DOHH2 (cell line): Measurements from ENCODE around the gene SLC27A4.

Source experiments
- H3F3A ChIP-seq: fragments of 200-600 bp; sonication (generic), shearing (Covaris generic); 2 replicates; pipeline ENCODE4 v1.6.0; 2016; ENCODE audit warnings: antibody characterized with exemption, mild to moderate bottlenecking; ENCODE audit not compliant: control insufficient read depth, insufficient read depth
- H3K27ac ChIP-seq: fragments of 200-600 bp; sonication (generic); 2 replicates; pipeline ENCODE4 v1.5.1; 2014; ENCODE audit warnings: low read depth, mild to moderate bottlenecking, low read length, moderate library complexity
- H3K27me3 ChIP-seq: fragments of 200-600 bp; sonication (generic); 2 replicates; pipeline ENCODE4 v1.6.1; 2014; ENCODE audit warnings: mild to moderate bottlenecking, low read length, mixed read lengths; ENCODE audit not compliant: control insufficient read depth
- H3K36me3 ChIP-seq: fragments of 200-600 bp; sonication (generic); 2 replicates; pipeline ENCODE4 v1.6.1; 2014; ENCODE audit warnings: mild to moderate bottlenecking, low read length, moderate library complexity, mixed read lengths; ENCODE audit not compliant: control insufficient read depth
- H3K4me1 ChIP-seq: fragments of 200-600 bp; sonication (generic); 2 replicates; pipeline ENCODE4 v1.6.1; 2014; ENCODE audit warnings: mild to moderate bottlenecking, low read length, mixed read lengths; ENCODE audit not compliant: control insufficient read depth
- H3K4me2 ChIP-seq: fragments of 200-600 bp; sonication (generic); 2 replicates; pipeline ENCODE4 v1.6.0; 2014; ENCODE audit warnings: mild to moderate bottlenecking, low read length, moderate library complexity
- H3K4me3 ChIP-seq: fragments of 200-600 bp; sonication (generic); 2 replicates; pipeline ENCODE4 v1.5.1; 2014; ENCODE audit warnings: mild to moderate bottlenecking, low read length, mixed read lengths
- H3K79me2 ChIP-seq: fragments of 200-600 bp; sonication (generic); 2 replicates; pipeline ENCODE4 v1.6.1; 2014; ENCODE audit warnings: mild to moderate bottlenecking, low read length, mixed read lengths; ENCODE audit not compliant: control insufficient read depth
- H3K9me2 ChIP-seq: fragments of 200-600 bp; sonication (generic); replicated peaks from 2 replicates; pipeline ENCODE4 v1.6.1; 2014; ENCODE audit warnings: mild to moderate bottlenecking, low read length, mixed read lengths; ENCODE audit not compliant: control insufficient read depth
- H3K9me3 ChIP-seq: fragments of 200-600 bp; sonication (generic); 2 replicates; pipeline ENCODE4 v1.6.1; 2014; ENCODE audit warnings: antibody characterized with exemption, low read length, mixed read lengths; ENCODE audit not compliant: control insufficient read depth, insufficient read depth
- H4K20me1 ChIP-seq: fragments of 200-600 bp; sonication (generic); 2 replicates; pipeline ENCODE4 v1.6.0; 2014; ENCODE audit warnings: low read depth, mild to moderate bottlenecking, antibody characterized with exemption, low read length, moderate library complexity; ENCODE audit not compliant: control insufficient read depth, insufficient read depth
- CTCF ChIP-seq: fragments of 200-600 bp; sonication (generic); IDR thresholded peaks from one replicate; pipeline ENCODE4 v1.5.1; 2014; ENCODE audit warnings: antibody characterized with exemption, mild to moderate bottlenecking, low read depth, low read length; ENCODE audit not compliant: poor library complexity, severe bottlenecking
- EZH2phosphoT487 ChIP-seq: fragments of 200-600 bp; sonication (generic); IDR thresholded peaks from 2 replicates; pipeline ENCODE4 v1.6.1; 2017; ENCODE audit warnings: borderline replicate concordance, mild to moderate bottlenecking, antibody characterized with exemption, low read length, moderate library complexity, mixed read lengths

SLC27A4 gene

GRCh38 chr9:128298535-128299482, 41.5 kb upstream of the SLC27A4 start:
- Histone ChIP-seq H3F3A (no peaks in the 10 kb centered on the region), H3K27ac (no peak overlapping the region), H3K4me3 (no peak overlapping the region), H3K9me2 (no peaks in the 10 kb centered on the region), H3K79me2 (no peaks in the 10 kb centered on the region), H4K20me1 (no peaks in the 10 kb centered on the region), H3K9me3 (no peaks in the 10 kb centered on the region), H3K27me3 (no peaks in the 10 kb centered on the region), H3K4me1 (no peaks in the 10 kb centered on the region), H3K4me2 (no peak overlapping the region), H3K36me3 (no peaks in the 10 kb centered on the region)
- TF ChIP-seq CTCF (no peak), EZH2phosphoT487 (no peak)

- Histone ChIP-seq H3F3A (no peaks in the 10 kb centered on the region), H3K9me3 (no peaks in the 10 kb centered on the region), H3K9me2 (no peaks in the 10 kb centered on the region), H3K27me3 (no peaks in the 10 kb centered on the region), H4K20me1 (no peaks in the 10 kb centered on the region), H3K4me2 (no peak overlapping the region), H3K27ac (no peak overlapping the region), H3K79me2 (no peaks in the 10 kb centered on the region), H3K4me3 (no peak overlapping the region), H3K4me1 (no peaks in the 10 kb centered on the region), H3K36me3 (peaks cover 8% of the 10 kb centered on the region)
- TF ChIP-seq EZH2phosphoT487 (no peak), CTCF (no peak)
These were observed 36.0 kb upstream of the SLC27A4 start for GRCh38 chr9:128304136-128304970.

GRCh38 chr9:128304971-128305288, 35.4 kb upstream of the SLC27A4 start:
- no peaks in the 10 kb centered on the region for H3K9me3 ChIP-seq
- no peaks in the 10 kb centered on the region for H3K79me2 ChIP-seq
- no peak overlapping the region for H3K27ac ChIP-seq
- H4K20me1 ChIP-seq: no peaks in the 10 kb centered on the region
- peaks cover 14% of the 10 kb centered on the region for H3K36me3 ChIP-seq
- no peak for TF ChIP-seq EZH2phosphoT487
- no peak overlapping the region for H3K4me2 ChIP-seq
- H3K9me2 ChIP-seq: no peaks in the 10 kb centered on the region
- H3K27me3 ChIP-seq: no peaks in the 10 kb centered on the region
- H3K4me1 ChIP-seq: no peaks in the 10 kb centered on the region
- H3K4me3 ChIP-seq: no peak overlapping the region
- no peaks in the 10 kb centered on the region for H3F3A ChIP-seq
